ENCODE measurements around the gene SAA4.

GRCh38 chr11:18282626-18283025 lies 46.0 kb upstream of the SAA4 start:
- TF ChIP-seq CTCF (IDR thresholded peaks at IDR 0.05): no peak
- no peak for TF ChIP-seq POLR2A (IDR thresholded peaks at IDR 0.05)
